ENCODE results near the gene ZBTB38.

GRCh38 chr3:141343865-141344271 lies 24.4 kb upstream of the ZBTB38 start:
- TF ChIP-seq, protein P1, sequence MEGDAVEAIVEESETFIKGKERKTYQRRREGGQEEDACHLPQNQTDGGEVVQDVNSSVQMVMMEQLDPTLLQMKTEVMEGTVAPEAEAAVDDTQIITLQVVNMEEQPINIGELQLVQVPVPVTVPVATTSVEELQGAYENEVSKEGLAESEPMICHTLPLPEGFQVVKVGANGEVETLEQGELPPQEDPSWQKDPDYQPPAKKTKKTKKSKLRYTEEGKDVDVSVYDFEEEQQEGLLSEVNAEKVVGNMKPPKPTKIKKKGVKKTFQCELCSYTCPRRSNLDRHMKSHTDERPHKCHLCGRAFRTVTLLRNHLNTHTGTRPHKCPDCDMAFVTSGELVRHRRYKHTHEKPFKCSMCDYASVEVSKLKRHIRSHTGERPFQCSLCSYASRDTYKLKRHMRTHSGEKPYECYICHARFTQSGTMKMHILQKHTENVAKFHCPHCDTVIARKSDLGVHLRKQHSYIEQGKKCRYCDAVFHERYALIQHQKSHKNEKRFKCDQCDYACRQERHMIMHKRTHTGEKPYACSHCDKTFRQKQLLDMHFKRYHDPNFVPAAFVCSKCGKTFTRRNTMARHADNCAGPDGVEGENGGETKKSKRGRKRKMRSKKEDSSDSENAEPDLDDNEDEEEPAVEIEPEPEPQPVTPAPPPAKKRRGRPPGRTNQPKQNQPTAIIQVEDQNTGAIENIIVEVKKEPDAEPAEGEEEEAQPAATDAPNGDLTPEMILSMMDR (conservative IDR thresholded peaks at IDR 0.05), result no peak
- TF ChIP-seq EZH2 (IDR thresholded peaks at IDR 0.05; ENCODE audit: low read depth), result no peak
